ENCODE measurements around the gene LRRC17. TPM values are rescaled to one million over a fixed set of nuclear protein-coding genes. Genes with fewer than 3 reads are reported as not detected.
A peak's percentile ranks its signal among the peaks of the same experiment; 100 is the strongest.

The LRRC17 gene
- total and polyA plus RNA-seq, 9 of the 15 experiments (the other 6 are each of a cell fraction or from before 2014, with no cell fraction given), result 0.03 to 0.18 (median 0.12) TPM; not detected in 5

DNA sequence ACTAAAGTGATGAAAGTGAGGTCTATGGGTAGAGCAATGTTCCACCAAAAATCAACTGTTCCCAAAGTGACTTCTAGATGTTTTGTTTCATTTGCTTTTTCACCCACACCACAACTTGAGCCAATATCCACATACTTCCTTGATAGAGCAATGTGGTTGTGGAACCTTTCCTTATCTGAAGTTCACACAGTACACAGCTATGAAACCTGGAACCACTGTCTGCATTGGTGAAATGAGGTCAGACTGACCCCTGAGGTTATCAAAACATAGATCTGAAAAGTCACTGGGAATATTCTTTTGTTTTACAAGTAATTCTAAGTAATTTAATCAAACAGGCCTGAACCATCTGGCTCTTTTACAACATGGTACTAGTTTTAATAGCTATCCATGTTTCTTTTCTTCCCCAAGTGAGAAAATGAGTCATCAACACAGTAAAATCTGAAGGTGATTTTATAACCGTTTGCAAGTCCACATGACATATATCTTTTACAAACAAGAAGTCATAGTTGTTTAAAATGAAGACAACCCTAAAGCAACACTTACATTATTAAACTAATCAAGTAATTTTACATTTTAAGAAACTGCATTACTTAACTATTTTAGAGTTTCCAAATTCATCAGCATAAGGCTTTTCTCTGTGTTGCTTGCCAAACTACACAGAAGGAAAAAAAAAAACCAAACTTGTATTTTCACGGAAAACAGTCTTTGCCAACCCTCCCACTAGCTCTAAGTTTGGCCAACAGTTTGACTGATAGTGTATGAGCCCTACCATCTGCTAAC lies 80.3 kb downstream of the LRRC17 start (continued):
- TF ChIP-seq, protein P1, sequence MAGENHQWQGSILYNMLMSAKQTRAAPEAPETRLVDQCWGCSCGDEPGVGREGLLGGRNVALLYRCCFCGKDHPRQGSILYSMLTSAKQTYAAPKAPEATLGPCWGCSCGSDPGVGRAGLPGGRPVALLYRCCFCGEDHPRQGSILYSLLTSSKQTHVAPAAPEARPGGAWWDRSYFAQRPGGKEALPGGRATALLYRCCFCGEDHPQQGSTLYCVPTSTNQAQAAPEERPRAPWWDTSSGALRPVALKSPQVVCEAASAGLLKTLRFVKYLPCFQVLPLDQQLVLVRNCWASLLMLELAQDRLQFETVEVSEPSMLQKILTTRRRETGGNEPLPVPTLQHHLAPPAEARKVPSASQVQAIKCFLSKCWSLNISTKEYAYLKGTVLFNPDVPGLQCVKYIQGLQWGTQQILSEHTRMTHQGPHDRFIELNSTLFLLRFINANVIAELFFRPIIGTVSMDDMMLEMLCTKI (IDR thresholded peaks at IDR 0.05; ENCODE audit: partially characterized antibody), result no peak
- TF ChIP-seq ZNF121 (CRISPR knock-in tag; conservative IDR thresholded peaks at IDR 0.05), result no peak
- TF ChIP-seq CTBP1 (IDR thresholded peaks at IDR 0.05; ENCODE audit: borderline replicate concordance), result peak; percentile 88
- TF ChIP-seq BRD4 (IDR thresholded peaks at IDR 0.05), result 0 out of 2 replicates have a peak, but pooled peaks have one; percentile 48
- TF ChIP-seq ZNF3 (CRISPR knock-in tag; IDR thresholded peaks at IDR 0.05), result peak; percentile 85
- TF ChIP-seq NFIX (CRISPR knock-in tag; IDR thresholded peaks at IDR 0.05; ENCODE audit: low read depth), result no peak
- TF ChIP-seq ZEB2 (IDR thresholded peaks at IDR 0.05), result peak; percentile 91
- peak; percentile 21; the same call in 1 of the 2 replicates for TF ChIP-seq TOE1 (IDR thresholded peaks at IDR 0.05; ENCODE audit: borderline replicate concordance)
- TF ChIP-seq TOE1 (CRISPR knock-in tag; IDR thresholded peaks at IDR 0.05; ENCODE audit: borderline replicate concordance, low read depth), result no peak
- TF ChIP-seq HNRNPL (IDR thresholded peaks at IDR 0.05; ENCODE audit: low read depth, low read length), result no peak
- TF ChIP-seq SMAD3 (CRISPR knock-in tag; conservative IDR thresholded peaks at IDR 0.05), result peak; percentile 87
- peak; percentile 88; the same call in 1 of the 2 replicates for TF ChIP-seq ZBED1 (IDR thresholded peaks at IDR 0.05)
- TF ChIP-seq LCOR (CRISPR knock-in tag; IDR thresholded peaks at IDR 0.05), result peak; percentile 72
- TF ChIP-seq, protein P2, sequence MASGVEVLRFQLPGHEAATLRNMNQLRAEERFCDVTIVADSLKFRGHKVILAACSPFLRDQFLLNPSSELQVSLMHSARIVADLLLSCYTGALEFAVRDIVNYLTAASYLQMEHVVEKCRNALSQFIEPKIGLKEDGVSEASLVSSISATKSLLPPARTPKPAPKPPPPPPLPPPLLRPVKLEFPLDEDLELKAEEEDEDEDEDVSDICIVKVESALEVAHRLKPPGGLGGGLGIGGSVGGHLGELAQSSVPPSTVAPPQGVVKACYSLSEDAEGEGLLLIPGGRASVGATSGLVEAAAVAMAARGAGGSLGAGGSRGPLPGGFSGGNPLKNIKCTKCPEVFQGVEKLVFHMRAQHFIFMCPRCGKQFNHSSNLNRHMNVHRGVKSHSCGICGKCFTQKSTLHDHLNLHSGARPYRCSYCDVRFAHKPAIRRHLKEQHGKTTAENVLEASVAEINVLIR (CRISPR knock-in tag; IDR thresholded peaks at IDR 0.05), result peak; percentile 52; the same call in 1 of the 2 replicates
- TF ChIP-seq ADNP (tag; IDR thresholded peaks at IDR 0.05), result no peak
- TF ChIP-seq, protein P3, sequence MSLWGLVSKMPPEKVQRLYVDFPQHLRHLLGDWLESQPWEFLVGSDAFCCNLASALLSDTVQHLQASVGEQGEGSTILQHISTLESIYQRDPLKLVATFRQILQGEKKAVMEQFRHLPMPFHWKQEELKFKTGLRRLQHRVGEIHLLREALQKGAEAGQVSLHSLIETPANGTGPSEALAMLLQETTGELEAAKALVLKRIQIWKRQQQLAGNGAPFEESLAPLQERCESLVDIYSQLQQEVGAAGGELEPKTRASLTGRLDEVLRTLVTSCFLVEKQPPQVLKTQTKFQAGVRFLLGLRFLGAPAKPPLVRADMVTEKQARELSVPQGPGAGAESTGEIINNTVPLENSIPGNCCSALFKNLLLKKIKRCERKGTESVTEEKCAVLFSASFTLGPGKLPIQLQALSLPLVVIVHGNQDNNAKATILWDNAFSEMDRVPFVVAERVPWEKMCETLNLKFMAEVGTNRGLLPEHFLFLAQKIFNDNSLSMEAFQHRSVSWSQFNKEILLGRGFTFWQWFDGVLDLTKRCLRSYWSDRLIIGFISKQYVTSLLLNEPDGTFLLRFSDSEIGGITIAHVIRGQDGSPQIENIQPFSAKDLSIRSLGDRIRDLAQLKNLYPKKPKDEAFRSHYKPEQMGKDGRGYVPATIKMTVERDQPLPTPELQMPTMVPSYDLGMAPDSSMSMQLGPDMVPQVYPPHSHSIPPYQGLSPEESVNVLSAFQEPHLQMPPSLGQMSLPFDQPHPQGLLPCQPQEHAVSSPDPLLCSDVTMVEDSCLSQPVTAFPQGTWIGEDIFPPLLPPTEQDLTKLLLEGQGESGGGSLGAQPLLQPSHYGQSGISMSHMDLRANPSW (CRISPR knock-in tag; IDR thresholded peaks at IDR 0.05), result no peak
- TF ChIP-seq ESRRA (IDR thresholded peaks at IDR 0.05; ENCODE audit: borderline replicate concordance, low read depth), result peak; percentile 95
- TF ChIP-seq, protein P4, sequence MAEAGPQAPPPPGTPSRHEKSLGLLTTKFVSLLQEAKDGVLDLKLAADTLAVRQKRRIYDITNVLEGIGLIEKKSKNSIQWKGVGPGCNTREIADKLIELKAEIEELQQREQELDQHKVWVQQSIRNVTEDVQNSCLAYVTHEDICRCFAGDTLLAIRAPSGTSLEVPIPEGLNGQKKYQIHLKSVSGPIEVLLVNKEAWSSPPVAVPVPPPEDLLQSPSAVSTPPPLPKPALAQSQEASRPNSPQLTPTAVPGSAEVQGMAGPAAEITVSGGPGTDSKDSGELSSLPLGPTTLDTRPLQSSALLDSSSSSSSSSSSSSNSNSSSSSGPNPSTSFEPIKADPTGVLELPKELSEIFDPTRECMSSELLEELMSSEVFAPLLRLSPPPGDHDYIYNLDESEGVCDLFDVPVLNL (CRISPR knock-in tag; IDR thresholded peaks at IDR 0.05; ENCODE audit: low read depth), result no peak
- TF ChIP-seq TAF9B (IDR thresholded peaks at IDR 0.05; ENCODE audit: partially characterized antibody), result peak; percentile 61
- peak; percentile 91 for TF ChIP-seq ZNF766 (CRISPR knock-in tag; conservative IDR thresholded peaks at IDR 0.05)
- TF ChIP-seq SRSF3 (IDR thresholded peaks at IDR 0.05; ENCODE audit: insufficient read depth, low read length), result no peak
